SH-SY5Y (cell line): ENCODE results near the gene TRAPPC13.

Experiments
- GATA2 ChIP-seq: IDR thresholded peaks from 2 replicates; pipeline ENCODE4 v1.6.1; 2011; ENCODE audit warnings: mild to moderate bottlenecking, low read depth, low read length
- GATA3 ChIP-seq: IDR thresholded peaks from 2 replicates; pipeline ENCODE4 v1.6.1; 2011; ENCODE audit warnings: low read depth, mild to moderate bottlenecking, low read length, moderate library complexity

DNA sequence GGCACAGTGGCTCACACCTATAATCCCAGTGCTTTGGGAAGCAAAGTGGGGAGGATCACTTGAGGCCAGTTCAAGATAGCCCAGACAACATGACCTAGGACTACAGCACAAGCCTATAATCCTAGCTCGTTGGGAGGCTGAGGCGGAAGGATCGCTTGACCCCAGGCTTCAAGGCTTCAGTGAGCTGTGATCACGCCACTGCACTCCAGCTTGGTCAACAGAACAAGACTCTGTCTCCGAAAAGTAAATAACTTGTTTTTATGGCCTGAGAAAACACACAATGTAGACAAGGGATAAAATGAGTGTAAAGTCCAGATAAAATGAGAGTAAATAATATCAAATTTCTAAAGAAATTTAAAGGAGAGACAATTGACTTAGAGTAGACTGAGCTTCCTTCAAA, 26.3 kb downstream of the TRAPPC13 start:
- no peak for TF ChIP-seq GATA2
- no peak for TF ChIP-seq GATA3
